ENCODE results near the gene CD40. TPM values are rescaled to one million over a fixed set of nuclear protein-coding genes. Genes with fewer than 3 reads are reported as not detected.

Gene CD40
- total and polyA plus RNA-seq, 5 donors: 9.7 to 19.0 (median 11.6) TPM

DNA sequence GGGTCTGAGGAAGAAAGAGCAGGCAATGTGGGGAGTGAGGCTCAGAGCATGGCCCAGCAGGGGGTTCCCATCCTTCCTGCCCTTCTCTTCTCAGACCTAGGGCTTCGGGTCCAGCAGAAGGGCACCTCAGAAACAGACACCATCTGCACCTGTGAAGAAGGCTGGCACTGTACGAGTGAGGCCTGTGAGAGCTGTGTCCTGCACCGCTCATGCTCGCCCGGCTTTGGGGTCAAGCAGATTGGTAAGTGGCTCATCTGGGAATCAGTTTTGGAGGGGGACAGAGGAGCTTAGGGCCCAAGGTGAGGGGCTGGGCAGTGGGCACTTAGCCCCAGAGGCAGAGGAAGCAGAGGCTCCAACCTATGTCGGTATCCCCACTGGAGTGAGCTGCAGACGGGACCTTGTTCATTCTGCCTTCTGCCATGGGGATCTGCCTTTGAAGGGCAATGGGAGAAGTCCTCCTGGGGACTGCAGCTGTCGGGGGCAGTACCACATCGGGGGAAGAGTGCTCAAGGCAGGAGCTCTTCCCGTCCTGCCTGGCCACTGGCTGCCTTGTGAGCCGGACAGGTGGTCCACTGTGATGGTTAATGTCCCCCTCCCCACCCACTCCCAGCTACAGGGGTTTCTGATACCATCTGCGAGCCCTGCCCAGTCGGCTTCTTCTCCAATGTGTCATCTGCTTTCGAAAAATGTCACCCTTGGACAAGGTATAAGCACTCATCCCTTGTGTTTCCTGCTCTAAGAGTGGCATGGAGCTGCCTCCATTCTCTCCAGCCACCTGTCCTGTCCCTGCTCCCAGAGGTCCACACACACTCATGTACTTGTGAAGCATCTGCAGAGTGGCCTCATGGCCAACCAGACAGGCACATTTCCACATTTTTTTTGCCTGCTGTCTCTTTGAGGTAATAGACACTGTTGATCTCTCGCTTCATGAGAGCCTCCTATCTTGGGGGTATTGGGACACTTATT is 4.7 kb downstream of the CD40 start:
- WGBS: 86% methylated on average over 15 of the region's 15 CpGs
- H3K4me3 ChIP-seq (ENCODE audit: low read length): no peak overlapping the region
- peaks cover 5% of the 10 kb centered on the region for H3K4me1 ChIP-seq (ENCODE audit: control insufficient read depth, insufficient read depth, low read length)
- no peak overlapping the region for H3K27ac ChIP-seq (ENCODE audit: low read length)
- intact Hi-C loops (cut with DNase I): no loop called here
- no peak for ATAC-seq
- H3K9me3 ChIP-seq (ENCODE audit: control insufficient read depth, low read length): no peaks in the 10 kb centered on the region
- H3K27me3 ChIP-seq (ENCODE audit: control insufficient read depth, insufficient read depth): no peaks in the 10 kb centered on the region
- no peak for DNase-seq

DNA sequence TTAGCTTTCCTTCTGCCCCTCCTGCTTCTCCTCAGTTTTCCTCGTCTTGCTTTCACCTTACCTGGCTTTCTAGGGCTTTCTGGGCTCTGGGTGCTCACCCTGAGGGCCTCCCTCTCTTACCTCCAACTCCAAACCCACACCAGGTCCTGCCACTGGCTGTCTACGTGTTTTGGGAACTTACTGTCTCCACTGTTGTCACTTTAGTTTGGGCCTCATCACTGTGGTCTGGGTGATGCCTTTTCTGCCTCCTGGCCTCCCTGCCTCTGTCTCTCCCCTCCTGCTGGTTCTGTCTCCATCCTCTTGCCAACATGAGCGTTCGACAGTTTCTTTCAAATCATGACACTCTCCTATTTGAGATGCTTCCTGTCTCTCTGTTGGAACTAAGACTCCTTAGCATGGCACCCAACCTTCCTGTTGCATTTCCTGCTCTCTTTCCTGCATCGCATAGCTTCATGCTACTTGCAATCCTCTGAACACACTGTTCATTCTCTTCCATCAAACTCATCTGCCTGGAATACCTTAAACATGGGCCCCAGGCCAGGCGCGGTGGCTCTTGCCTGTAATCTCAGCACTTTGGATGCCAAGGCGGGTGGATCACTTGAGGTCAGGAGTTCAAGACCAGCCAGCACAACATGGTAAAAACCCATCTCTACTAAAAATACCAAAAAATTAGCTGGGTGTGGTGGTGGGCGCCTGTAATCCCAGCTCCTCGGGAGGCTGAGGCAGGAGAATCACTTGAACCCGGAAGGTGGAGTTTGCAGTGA is 5.5 kb downstream of the CD40 start:
- no peak for DNase-seq
- Histone ChIP-seq H3K27ac (ENCODE audit: low read length) (no peak overlapping the region), H3K27me3 (ENCODE audit: control insufficient read depth, insufficient read depth) (no peaks in the 10 kb centered on the region), H3K4me3 (ENCODE audit: low read length) (no peak overlapping the region), H3K4me1 (ENCODE audit: control insufficient read depth, insufficient read depth, low read length) (peaks cover 5% of the 10 kb centered on the region), H3K9me3 (ENCODE audit: control insufficient read depth, low read length) (no peaks in the 10 kb centered on the region)
- ATAC-seq: no peak
- intact Hi-C loops (cut with DNase I): no loop called here
- WGBS: 80% methylated on average over 11 of the region's 11 CpGs

DNA sequence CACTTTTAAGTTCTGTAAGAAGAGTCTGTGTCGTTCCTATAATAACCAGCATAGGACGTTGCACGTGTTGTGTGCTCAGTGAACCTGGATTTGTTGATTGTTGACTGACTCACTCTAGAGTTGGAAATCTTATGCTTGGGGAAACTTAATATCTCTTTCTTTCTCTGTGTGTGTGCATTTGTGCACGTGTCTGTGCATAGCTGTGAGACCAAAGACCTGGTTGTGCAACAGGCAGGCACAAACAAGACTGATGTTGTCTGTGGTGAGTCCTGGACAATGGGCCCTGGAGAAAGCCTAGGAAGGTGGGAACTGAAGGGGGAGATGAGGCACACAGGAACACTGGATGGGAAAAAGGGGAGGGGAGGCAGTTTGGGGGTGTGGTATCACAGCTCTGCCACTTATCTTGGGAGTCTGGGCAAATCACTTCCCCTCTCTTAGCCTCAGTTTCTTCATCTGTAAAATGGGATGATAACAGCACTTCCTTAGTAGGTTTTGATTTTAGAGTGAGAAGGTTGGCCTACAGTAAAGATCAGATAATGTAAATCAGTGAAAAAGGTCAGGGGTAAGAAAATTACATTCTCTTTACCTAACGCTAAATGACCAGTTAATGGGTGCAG is 8.4 kb downstream of the CD40 start:
- intact Hi-C loops (cut with DNase I): no loop called here
- DNase-seq (no peak), ATAC-seq (no peak)
- H3K4me3 ChIP-seq (ENCODE audit: low read length): no peak overlapping the region
- H3K27me3 ChIP-seq (ENCODE audit: control insufficient read depth, insufficient read depth): no peaks in the 10 kb centered on the region
- H3K9me3 ChIP-seq (ENCODE audit: control insufficient read depth, low read length): no peaks in the 10 kb centered on the region
- whole genome bisulfite sequencing: 72% methylated on average over 5 of the region's 5 CpGs
- H3K27ac ChIP-seq (ENCODE audit: low read length): no peak overlapping the region
- H3K4me1 ChIP-seq (ENCODE audit: control insufficient read depth, insufficient read depth, low read length): peaks cover 4% of the 10 kb centered on the region

DNA sequence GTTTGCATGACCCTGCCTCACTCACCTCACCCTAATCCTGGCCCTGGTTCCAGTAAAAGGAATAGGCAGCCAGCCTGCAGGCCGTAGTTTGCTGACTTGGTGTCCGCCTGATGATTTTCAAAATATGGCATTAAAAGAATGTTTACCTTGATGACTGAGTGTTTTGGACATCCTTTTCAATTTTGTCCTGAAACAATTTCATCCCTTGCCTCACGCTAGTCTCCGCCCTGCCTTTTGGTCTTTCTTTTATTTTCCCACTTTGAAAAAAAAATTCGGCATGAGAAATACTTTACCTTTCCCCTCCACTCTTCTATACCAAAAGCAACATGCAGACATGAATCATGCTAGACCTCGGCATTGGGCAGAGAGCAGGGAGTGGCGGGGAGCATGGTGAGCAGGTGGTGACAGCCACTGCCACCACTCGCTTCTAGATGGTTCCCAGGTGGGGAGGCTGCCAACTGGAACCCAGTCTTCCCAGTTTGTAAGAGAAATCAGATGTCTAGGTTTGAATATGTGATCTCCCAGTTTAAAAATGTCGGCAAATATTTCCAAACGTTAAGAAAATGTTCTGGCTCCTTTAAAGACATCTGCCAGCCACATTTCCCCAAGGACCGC is 9.4 kb downstream of the CD40 start:
- 77% methylated on average over 11 of the region's 11 CpGs for WGBS
- no peak for ATAC-seq
- intact Hi-C loops (cut with DNase I): no loop called here
- Histone ChIP-seq H3K27ac (ENCODE audit: low read length) (no peak overlapping the region), H3K4me3 (ENCODE audit: low read length) (no peak overlapping the region), H3K4me1 (ENCODE audit: control insufficient read depth, insufficient read depth, low read length) (no peaks in the 10 kb centered on the region), H3K27me3 (ENCODE audit: control insufficient read depth, insufficient read depth) (no peaks in the 10 kb centered on the region), H3K9me3 (ENCODE audit: control insufficient read depth, low read length) (no peaks in the 10 kb centered on the region)
- DNase-seq: no peak

DNA sequence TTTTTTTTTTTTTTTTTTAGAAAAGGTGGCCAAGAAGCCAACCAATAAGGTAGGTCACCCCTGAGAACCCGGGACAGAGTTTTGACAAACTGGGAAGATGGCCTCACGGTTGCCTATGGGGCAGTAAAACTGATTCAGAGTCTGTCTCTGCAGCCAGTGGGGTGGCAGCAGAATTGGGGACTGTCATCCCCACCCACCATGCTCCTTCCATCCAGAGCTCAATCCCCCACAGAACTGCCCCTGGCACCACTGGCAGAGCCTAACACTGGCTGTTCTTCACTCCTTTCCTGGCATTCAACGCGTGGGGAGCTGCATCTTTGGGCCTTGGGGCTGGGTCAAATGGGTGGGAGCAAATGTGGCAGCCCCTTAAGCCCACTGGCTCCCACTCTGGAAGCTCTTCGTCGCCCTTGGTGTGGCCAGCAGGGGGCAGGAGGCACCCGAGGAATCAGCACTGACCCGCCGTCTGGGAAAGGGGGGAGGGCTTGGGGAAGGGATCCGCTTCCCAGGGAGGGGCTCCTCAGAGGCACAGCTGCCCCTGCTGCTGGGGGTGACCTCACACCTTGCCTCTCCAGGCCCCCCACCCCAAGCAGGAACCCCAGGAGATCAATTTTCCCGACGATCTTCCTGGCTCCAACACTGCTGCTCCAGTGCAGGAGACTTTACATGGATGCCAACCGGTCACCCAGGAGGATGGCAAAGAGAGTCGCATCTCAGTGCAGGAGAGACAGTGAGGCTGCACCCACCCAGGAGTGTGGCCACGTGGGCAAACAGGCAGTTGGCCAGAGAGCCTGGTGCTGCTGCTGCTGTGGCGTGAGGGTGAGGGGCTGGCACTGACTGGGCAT is 10.4 kb downstream of the CD40 start:
- WGBS: 34% methylated on average over 16 of the region's 16 CpGs
- DNase-seq (peak; percentile 38 to 74 (median 71)), ATAC-seq (peak; percentile 34 to 43)
- no peaks in the 10 kb centered on the region for H3K4me1 ChIP-seq (ENCODE audit: control insufficient read depth, insufficient read depth, low read length)
- no peaks in the 10 kb centered on the region for H3K9me3 ChIP-seq (ENCODE audit: control insufficient read depth, low read length)
- intact Hi-C loops (cut with DNase I): no loop called here
- H3K4me3 ChIP-seq (ENCODE audit: low read length): no peak overlapping the region
- no peak overlapping the region for H3K27ac ChIP-seq (ENCODE audit: low read length)
- H3K27me3 ChIP-seq (ENCODE audit: control insufficient read depth, insufficient read depth): no peaks in the 10 kb centered on the region

DNA sequence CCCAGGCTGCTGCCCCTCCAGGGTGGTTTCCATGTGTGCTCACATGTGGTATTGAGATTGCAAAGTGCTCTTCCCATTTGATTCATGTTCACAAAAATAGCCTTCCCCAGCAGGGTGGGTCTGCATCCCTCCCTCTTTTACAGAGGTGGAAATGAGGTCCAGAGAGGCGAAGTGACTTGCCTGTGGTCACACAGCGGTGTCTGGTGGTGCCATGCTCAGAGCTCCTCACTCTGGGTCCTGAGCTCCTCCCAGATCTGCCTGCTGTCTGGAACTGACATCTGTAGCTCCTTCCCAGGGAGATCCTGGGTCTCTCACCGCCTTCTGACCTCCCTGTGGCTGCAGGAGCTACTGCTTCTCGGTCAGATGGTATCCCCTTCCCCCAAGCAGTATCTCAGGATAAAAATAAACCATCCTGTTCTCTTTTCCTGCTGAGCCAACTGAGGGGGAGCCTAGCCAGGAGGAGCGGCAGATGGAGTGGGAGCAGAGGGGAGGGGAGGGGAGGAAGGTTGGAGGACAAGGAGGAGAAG is 11.9 kb downstream of the CD40 start:
- no peak overlapping the region for H3K27ac ChIP-seq (ENCODE audit: low read length)
- intact Hi-C loops (cut with DNase I): loop anchor here in 2 of 4 donors (5.0 kb wide), 3 partner anchors 177 to 217 kb away; partner anchors contain the start of gene CDH22 (in 1 of the 2)
- DNase-seq (no peak), ATAC-seq (no peak)
- H3K4me3 ChIP-seq (ENCODE audit: low read length): no peak overlapping the region
- H3K9me3 ChIP-seq (ENCODE audit: control insufficient read depth, low read length): no peaks in the 10 kb centered on the region
- no peaks in the 10 kb centered on the region for H3K4me1 ChIP-seq (ENCODE audit: control insufficient read depth, insufficient read depth, low read length)
- WGBS: 24% methylated on average over 5 of the region's 5 CpGs
- no peaks in the 10 kb centered on the region for H3K27me3 ChIP-seq (ENCODE audit: control insufficient read depth, insufficient read depth)

DNA sequence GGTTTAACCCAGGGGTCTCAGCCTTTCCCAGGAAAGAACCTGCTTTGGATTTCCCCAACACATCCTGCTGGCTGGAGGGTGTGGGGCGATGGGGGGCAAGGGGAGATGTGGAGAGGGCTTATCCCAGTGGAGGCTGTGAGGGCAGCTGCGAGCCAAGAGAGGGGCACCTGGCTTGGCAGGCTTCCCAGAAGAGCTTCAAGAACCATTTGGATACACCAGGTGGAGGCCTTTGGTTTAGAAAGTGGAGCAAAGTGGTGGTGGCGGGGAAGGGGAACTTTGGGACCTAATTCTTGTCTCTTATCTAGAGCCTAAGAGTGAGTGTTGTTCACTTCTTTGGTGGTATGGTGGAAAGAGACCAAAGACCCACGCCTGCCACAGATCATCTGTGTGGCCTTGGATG is 12.4 kb downstream of the CD40 start:
- ATAC-seq: no peak
- no peaks in the 10 kb centered on the region for H3K9me3 ChIP-seq (ENCODE audit: control insufficient read depth, low read length)
- no peak overlapping the region for H3K4me3 ChIP-seq (ENCODE audit: low read length)
- DNase-seq: no peak
- WGBS: 51% methylated on average over 4 of the region's 4 CpGs
- H3K27ac ChIP-seq (ENCODE audit: low read length): no peak overlapping the region
- no peaks in the 10 kb centered on the region for H3K4me1 ChIP-seq (ENCODE audit: control insufficient read depth, insufficient read depth, low read length)
- no peaks in the 10 kb centered on the region for H3K27me3 ChIP-seq (ENCODE audit: control insufficient read depth, insufficient read depth)
- intact Hi-C loops (cut with DNase I): loop anchor here in 2 of 4 donors (5.0 kb wide), 3 partner anchors 177 to 217 kb away; partner anchors contain the start of gene CDH22 (in 1 of the 2)

DNA sequence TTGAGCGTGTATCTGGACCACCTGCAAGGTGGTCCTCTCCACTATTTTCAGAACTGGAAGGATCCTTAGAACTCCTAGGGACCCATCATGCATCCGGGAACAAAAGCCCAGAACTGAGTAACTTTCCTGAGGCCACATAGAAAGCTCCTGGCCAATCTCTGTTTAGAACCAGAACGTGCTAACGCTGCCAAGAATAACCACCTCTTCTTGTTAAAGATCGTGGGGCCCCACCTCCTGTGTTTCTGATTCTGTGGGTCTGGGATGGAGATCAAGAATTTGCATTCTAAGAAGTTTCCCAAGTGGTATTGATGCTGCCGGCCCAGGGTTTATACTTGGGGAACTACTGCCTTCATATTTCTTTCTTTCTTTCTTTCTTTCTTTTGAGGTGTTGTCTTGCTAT is 13.3 kb downstream of the CD40 start:
- 28% methylated on average over 6 of the region's 6 CpGs for WGBS
- no peaks in the 10 kb centered on the region for H3K9me3 ChIP-seq (ENCODE audit: control insufficient read depth, low read length)
- no peak overlapping the region for H3K4me3 ChIP-seq (ENCODE audit: low read length)
- no peaks in the 10 kb centered on the region for H3K4me1 ChIP-seq (ENCODE audit: control insufficient read depth, insufficient read depth, low read length)
- intact Hi-C loops (cut with DNase I): loop anchor here in 2 of 4 donors (5.0 kb wide), 3 partner anchors 176 to 216 kb away; partner anchors contain the start of gene CDH22 (in 1 of the 2)
- no peak overlapping the region for H3K27ac ChIP-seq (ENCODE audit: low read length)
- peak in 1 of 2 donors; percentile 50 for ATAC-seq
- no peak for DNase-seq
- H3K27me3 ChIP-seq (ENCODE audit: control insufficient read depth, insufficient read depth): no peaks in the 10 kb centered on the region

DNA sequence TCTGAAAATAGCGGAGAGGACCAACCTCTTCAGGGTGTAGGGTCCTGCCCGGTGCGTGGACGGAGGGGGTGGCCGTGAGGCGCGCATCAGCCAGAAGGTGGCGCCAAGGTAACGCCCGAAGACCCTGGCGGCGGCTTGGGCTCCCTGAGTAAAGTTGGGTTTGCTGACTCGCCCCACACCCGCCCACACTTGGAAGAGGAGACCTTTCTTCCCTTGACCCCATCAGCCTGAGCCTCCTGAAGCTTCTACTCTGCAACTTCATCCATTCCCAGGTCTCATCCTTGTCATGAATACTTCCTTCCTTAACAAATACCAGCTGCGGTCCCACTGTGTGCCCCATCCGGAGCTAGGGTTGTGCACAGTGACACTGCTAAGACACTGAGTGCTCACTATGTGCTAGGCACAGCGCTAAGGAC is 14.6 kb downstream of the CD40 start:
- no peak overlapping the region for H3K4me3 ChIP-seq (ENCODE audit: low read length)
- no peaks in the 10 kb centered on the region for H3K4me1 ChIP-seq (ENCODE audit: control insufficient read depth, insufficient read depth, low read length)
- H3K27ac ChIP-seq (ENCODE audit: low read length): no peak overlapping the region
- intact Hi-C loops (cut with DNase I): loop anchor here (2.0 to 5.0 kb wide), 4 partner anchors 175 to 216 kb away; partner anchors contain the start of gene CDH22 (in 1 of the 4)
- 13% methylated on average over 17 of the region's 17 CpGs for WGBS
- no peaks in the 10 kb centered on the region for H3K9me3 ChIP-seq (ENCODE audit: control insufficient read depth, low read length)
- H3K27me3 ChIP-seq (ENCODE audit: control insufficient read depth, insufficient read depth): no peaks in the 10 kb centered on the region
- ATAC-seq (peak; percentile 84 to 87), DNase-seq (peak; percentile 76 to 90 (median 89))
